HG03097 (cell line): ENCODE results near the gene TAS2R1.

ENCODE experiments used
- ATAC-seq: cut with Tn5 transposase; IDR thresholded peaks from one replicate; pipeline ENCODE4 v1.9.1; 2021; ENCODE audit not compliant: unreplicated experiment, low FRiP score

Gene TAS2R1

DNA sequence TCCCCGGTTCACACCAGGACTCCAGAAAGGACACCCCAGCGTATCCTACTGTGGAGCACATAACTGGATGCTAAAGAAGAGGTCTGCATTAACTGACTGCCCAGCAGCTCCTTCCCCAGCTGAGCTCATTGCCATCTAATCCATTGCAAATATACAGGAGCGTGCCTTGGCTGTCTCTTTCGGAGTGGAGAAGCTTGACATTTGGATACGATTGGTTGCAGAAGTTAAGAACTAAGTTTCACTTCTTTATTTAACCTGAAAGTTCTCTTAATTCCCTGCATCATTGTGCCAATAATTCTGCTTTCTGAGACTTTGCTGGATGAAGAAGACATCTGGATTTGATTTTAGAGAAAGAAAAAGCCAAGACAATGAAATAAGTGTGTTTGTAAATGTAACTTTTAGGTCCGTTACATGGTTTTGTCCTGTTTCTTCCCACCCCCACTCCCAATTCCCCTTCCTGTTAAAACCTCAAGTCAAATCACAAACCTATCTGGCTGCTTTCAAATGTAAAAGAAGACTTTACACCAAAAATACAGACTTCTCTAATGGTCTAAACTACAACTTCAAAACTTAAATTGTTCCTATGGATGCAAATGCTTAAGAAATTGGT is 33.9 kb downstream of the TAS2R1 start:
- ATAC-seq = no peak

DNA sequence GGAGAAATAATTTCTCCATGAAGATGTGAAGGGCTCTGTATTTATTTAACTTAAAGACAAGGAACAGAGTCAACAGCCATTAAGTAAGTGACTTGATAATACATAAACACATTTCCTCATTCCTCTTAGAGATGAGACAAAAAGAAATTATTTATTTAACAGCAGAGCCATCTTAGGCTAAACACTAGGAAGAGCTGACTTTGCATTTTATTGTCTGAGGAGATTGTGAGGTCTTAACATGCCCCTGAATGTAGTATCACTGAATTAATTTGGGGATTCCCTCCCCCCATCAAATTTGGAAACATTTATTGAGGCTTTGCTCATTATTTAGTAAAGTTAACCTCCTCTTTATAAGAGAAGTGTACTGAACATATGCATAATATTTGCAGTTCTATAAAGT is 35.2 kb downstream of the TAS2R1 start:
- ATAC-seq = no peak

DNA sequence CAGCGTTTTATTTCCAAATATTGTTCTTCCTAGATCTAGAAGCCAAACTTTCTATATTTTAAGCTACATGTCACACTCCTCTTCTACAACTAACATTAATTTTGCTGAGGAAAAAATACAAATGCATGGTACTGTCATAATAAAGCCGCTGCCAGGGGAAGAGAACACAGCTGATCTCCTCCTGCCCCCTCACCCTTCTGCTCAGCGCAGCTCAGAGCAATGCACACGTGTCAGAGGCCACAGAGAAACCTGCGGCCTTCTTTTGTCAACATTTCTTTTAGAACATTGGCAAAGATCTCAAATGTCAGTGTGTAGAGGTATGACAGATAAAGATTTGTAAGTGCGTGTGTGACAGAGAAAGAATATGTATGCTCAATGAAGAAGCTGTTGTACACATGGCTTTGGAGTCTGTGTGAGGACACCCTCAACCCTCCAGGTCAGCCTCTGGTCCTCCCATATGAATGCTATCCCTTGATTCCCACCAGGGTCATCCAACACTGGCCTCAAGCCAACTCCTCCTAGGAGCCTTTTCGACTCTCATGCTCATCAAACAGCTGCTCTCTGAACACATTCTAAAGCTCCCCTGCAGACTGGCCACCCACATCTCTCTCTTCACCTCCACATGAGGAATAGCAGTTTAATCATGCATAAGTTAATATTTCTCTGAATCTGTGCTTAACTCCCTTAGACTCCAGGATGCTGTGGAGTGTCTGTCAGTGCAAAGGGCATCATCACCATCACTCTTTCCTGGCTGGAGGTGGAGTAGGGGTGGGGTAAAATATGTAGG is 40.9 kb downstream of the TAS2R1 start:
- ATAC-seq = no peak

DNA sequence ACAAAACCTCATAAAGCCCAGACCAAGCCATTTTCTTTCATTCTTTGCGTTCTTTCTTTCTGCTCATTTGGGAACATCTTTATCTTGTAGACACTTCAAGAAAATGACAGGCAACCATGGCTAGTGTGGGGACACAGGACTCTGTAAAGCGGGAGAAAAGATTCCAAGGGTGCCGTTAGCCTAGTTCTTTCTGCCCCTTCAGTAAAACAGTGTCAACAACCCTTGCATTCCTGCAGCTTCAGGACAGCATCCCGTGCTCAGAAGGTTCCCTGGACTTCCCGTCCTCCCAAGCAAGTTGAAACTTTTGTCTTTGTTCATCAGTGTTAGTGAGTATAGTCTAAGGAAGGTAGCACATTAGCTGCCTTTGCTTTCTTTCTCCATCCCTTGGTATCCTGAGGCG is 41.9 kb downstream of the TAS2R1 start:
- no peak for ATAC-seq

DNA sequence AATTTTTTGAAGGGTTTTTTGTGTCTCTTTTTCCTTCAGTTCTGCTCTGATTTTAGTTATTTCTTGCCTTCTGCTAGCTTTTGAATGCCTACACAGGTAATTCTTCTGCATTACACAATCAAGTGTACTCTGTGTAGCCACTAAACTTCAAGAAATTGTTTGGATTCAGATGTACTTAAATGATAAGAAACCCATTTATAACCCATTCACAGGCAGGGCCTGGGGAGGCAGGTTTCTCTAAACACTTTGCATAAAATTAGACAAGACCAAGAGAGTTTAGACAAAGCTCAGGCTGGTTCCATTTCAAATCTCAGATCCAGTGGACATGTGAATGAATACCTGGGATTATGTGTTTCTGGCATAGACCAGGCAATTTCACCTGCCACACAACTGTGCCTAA is 43.0 kb downstream of the TAS2R1 start:
- no peak for ATAC-seq

DNA sequence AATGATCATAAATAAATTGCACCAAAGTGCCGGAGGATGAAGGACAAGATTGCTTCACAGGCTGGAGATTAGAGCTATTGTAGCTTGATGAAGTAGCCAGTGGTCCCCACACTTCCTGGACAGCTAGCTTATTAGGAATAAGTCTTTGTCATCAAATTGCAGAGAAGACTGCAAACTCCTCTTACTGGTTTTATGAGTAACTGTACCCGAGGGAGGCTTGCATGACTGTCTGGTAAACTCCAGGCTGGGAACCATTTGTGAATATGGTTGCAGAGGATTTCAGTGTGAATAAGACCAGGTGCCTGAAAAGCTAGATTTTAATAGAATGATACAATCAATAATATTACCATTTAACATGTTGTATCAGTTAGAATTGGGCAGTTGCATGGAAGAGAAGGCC is 47.7 kb downstream of the TAS2R1 start:
- ATAC-seq = no peak
